Gastroesophageal sphincter (tissue), 3 donors: ENCODE data around the gene JARID2.

ENCODE experiments used
- CTCF ChIP-seq, 4 experiments: fragments of 200-600 bp in 2 of 4; fragments of 450-650 bp in 2 of 4; sonication (generic) in 1 of 4; IDR thresholded peaks; one replicate each; pipeline ENCODE4 v1.5.1; 2017 to 2019; ENCODE audit warnings: antibody characterized with exemption in 4 of 4, mild to moderate bottlenecking in 2 of 4, moderate library complexity in 2 of 4
- EP300 ChIP-seq: sonication (generic); formaldehyde crosslinking; IDR thresholded peaks from one replicate; pipeline ENCODE4 v1.6.1; 2017; ENCODE audit warnings: antibody characterized with exemption, mild to moderate bottlenecking
- POLR2A ChIP-seq, 2 donors: fragments of 450-650 bp; IDR thresholded peaks; one replicate each; pipeline ENCODE4 v1.6.1; 2017; ENCODE audit warnings: antibody characterized with exemption in 2 of 2, mild to moderate bottlenecking in 2 of 2, moderate library complexity in 1 of 2

GRCh38 chr6:15269619-15270018 lies 23.8 kb downstream of the JARID2 start:
- TF ChIP-seq CTCF (IDR thresholded peaks at IDR 0.05) (no peak), POLR2A (IDR thresholded peaks at IDR 0.05) (no peak), EP300 (no peak)
